ENCODE measurements around the gene ZFR.

DNA sequence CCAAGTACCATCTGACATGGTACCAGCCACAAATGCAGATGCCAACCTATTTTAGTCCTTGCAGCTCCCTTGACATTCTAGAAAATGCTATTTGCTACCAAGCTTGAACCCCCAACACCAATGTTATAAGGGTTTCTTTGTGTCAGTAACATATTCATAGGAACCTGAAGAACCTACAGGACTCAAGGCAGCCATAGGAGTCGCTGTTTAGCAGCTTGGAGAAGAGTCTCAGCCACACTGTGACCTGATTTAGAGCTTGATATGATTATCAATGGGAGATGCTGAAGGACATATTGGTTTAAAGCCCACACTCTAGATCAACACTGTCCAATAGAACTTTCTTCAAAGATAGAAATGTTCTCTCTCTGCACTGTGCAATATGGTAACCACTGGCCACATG is 6.4 kb upstream of the ZFR start:
- TF ChIP-seq JUND (IDR thresholded peaks at IDR 0.05; ENCODE audit: borderline replicate concordance, low read depth, low read length) = no peak
- no peak for TF ChIP-seq JUND (tag; IDR thresholded peaks at IDR 0.05; ENCODE audit: borderline replicate concordance, low read depth, low read length)
- TF ChIP-seq, protein P1, sequence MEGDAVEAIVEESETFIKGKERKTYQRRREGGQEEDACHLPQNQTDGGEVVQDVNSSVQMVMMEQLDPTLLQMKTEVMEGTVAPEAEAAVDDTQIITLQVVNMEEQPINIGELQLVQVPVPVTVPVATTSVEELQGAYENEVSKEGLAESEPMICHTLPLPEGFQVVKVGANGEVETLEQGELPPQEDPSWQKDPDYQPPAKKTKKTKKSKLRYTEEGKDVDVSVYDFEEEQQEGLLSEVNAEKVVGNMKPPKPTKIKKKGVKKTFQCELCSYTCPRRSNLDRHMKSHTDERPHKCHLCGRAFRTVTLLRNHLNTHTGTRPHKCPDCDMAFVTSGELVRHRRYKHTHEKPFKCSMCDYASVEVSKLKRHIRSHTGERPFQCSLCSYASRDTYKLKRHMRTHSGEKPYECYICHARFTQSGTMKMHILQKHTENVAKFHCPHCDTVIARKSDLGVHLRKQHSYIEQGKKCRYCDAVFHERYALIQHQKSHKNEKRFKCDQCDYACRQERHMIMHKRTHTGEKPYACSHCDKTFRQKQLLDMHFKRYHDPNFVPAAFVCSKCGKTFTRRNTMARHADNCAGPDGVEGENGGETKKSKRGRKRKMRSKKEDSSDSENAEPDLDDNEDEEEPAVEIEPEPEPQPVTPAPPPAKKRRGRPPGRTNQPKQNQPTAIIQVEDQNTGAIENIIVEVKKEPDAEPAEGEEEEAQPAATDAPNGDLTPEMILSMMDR (IDR thresholded peaks at IDR 0.05 in 2 of 3, conservative IDR thresholded peaks at IDR 0.05 in 1 of 3; ENCODE audit: insufficient read depth in 2 of 3, low read depth in 1 of 3, low read length in 3 of 3) = peak; percentile 55 to 70 (median 68)
- no peak for TF ChIP-seq NR3C1 (CRISPR knock-in tag; IDR thresholded peaks at IDR 0.05)
